PFSK-1 (cell line): Measurements from ENCODE around the gene BAIAP2L1.

Source experiments
- FOXP2 ChIP-seq: optimal IDR thresholded peaks from 2 replicates; pipeline ENCODE3; 2011; ENCODE audit warnings: borderline replicate concordance, control low read depth, inconsistent platforms; ENCODE audit not compliant: insufficient read depth; ENCODE audit errors: extremely low read length, extremely low read depth
- POLR2AphosphoS5 ChIP-seq: IDR thresholded peaks from 2 replicates; pipeline ENCODE4 v1.6.1; 2012; ENCODE audit warnings: low read depth, mild to moderate bottlenecking, control low read depth, low read length, moderate library complexity
- SIN3A ChIP-seq: IDR thresholded peaks from 2 replicates; pipeline ENCODE4 v1.6.1; 2012; ENCODE audit warnings: mild to moderate bottlenecking, low read length, moderate library complexity, borderline replicate concordance; ENCODE audit not compliant: insufficient read depth
- TAF1 ChIP-seq: IDR thresholded peaks from 2 replicates; pipeline ENCODE4 v1.6.1; 2012; ENCODE audit warnings: low read length, control low read depth, borderline replicate concordance; ENCODE audit not compliant: insufficient read depth
- TF ChIP-seq, protein P1 (sequence below), 2 experiments: IDR thresholded peaks; 2 replicates each; pipeline versions ENCODE4 v1.6.1 to v1.8.0; 2011 to 2012; ENCODE audit warnings: low read depth in 2 of 2, low read length in 2 of 2, control low read depth in 1 of 2, inconsistent platforms in 1 of 2, mild to moderate bottlenecking in 1 of 2, moderate library complexity in 1 of 2; ENCODE audit not compliant: insufficient read depth in 1 of 2

BAIAP2L1 gene

DNA sequence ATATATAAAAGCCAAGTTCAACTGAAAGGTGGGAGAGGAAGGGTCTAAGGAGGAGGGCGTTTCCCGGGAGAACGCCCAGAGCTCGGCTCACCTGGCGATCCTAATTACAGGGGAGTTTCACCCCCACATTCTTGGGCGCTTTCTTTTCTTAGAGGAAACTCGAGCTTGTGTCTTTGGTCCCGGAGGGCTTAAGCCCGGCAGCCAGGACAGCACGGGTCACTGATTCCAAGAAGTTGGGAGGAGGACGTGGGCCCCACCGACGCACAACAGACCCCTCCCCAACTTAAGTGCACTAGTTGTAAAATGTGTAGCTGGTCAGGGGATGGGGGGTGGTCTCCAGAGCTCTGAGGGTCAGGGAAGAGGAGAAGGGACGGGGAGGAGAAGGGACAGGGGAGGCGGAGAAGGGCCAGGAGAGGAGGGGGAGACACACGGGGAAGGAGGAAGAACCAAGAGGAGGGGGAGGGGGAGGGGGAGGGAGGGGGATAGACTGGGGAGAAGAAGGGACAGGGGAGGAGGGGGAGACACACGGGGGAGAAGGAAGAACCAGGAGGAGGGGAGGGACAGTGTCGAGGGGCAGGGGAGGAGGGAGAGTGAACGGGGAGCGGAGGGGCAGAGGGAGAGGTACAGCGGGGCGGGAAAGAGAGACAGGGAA, 874 bp downstream of the BAIAP2L1 start:
- TF ChIP-seq TAF1, result no peak
- no peak for TF ChIP-seq POLR2AphosphoS5
- TF ChIP-seq FOXP2, result no peak
- TF ChIP-seq, protein P1, sequence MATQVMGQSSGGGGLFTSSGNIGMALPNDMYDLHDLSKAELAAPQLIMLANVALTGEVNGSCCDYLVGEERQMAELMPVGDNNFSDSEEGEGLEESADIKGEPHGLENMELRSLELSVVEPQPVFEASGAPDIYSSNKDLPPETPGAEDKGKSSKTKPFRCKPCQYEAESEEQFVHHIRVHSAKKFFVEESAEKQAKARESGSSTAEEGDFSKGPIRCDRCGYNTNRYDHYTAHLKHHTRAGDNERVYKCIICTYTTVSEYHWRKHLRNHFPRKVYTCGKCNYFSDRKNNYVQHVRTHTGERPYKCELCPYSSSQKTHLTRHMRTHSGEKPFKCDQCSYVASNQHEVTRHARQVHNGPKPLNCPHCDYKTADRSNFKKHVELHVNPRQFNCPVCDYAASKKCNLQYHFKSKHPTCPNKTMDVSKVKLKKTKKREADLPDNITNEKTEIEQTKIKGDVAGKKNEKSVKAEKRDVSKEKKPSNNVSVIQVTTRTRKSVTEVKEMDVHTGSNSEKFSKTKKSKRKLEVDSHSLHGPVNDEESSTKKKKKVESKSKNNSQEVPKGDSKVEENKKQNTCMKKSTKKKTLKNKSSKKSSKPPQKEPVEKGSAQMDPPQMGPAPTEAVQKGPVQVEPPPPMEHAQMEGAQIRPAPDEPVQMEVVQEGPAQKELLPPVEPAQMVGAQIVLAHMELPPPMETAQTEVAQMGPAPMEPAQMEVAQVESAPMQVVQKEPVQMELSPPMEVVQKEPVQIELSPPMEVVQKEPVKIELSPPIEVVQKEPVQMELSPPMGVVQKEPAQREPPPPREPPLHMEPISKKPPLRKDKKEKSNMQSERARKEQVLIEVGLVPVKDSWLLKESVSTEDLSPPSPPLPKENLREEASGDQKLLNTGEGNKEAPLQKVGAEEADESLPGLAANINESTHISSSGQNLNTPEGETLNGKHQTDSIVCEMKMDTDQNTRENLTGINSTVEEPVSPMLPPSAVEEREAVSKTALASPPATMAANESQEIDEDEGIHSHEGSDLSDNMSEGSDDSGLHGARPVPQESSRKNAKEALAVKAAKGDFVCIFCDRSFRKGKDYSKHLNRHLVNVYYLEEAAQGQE (IDR thresholded peaks at IDR 0.05; ENCODE audit: insufficient read depth in 1 of 2, low read depth in 2 of 2, low read length in 2 of 2), result no peak
- TF ChIP-seq SIN3A, result no peak

DNA sequence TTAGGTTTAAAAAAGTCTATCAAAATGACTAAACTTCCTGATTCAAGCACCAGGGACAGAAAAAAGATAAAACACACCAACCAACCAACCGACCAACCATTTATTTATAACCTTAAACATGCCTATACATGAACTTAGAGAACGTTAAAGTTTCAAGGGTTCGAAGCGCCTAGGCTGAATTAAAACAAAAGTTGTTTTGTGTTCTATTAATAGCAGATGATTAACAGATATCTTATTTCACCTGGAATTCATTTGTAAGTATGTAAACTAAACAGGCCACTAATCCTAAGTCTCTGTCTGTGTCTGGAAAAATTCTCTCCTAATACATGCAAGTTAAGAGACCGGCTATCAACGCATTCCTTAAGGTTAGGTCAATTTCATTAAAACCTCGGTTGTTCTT, 1.4 kb downstream of the BAIAP2L1 start:
- no peak for TF ChIP-seq FOXP2
- TF ChIP-seq, protein P1 (IDR thresholded peaks at IDR 0.05; ENCODE audit: insufficient read depth in 1 of 2, low read depth in 2 of 2, low read length in 2 of 2), result no peak
- no peak for TF ChIP-seq TAF1
- TF ChIP-seq POLR2AphosphoS5, result no peak
- TF ChIP-seq SIN3A, result no peak

DNA sequence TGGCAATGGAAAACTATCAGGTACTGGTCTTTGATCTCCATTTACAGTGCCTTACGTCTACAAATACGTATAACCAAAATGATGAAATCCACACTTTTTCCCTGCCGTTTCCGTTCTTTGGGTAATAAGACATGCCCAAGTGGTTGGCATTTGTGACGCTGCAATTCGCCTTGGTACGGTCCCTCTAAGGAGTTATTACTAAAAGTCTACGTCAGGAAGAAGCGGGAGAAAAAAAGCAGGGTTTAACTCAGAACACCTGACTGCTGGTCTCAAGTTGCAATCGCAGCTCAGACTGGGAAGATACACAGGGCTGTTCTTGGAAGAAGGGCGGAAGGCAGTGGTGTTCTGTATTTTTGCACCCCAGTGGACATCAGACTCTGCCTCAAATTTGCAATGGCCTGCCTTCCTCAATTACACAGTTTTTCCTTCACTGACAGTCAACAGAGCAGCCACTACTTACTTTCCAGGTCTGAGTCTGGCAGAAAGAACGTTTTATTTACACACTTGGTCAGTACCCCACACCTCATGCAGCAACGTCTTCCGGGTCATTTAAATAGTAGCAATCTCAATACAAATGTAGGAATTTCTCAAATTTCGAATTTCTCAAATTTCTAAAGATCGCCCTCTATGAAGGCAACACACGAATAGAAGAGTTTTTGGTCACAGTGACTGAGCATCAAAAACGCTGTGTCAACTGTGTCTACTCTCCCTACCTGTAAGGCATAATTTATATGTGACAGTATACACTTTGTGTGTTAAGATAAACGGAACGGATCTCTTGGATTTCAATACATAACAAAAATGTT, 2.1 kb downstream of the BAIAP2L1 start:
- TF ChIP-seq, protein P1 (IDR thresholded peaks at IDR 0.05; ENCODE audit: insufficient read depth in 1 of 2, low read depth in 2 of 2, low read length in 2 of 2), result no peak
- TF ChIP-seq SIN3A, result no peak
- TF ChIP-seq POLR2AphosphoS5, result no peak
- no peak for TF ChIP-seq TAF1
- TF ChIP-seq FOXP2, result no peak

DNA sequence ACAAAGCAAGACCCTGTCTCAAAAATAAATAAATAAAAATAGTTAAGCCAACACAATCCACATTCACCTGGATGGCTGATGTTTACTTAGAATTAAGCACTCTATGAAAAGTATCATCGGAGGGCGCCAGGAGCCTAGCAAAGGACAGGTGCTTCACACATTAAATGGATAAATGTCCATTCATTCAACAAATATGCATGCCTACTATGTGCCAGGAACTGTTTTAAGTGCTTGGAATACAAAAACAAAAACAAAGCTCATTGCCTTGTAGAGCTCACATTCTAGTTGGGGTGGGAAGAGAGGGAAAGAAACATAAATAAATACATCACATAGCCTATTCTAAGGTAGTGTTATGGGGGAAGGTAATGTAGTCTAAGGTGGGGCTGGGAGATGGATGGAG, 4.1 kb downstream of the BAIAP2L1 start:
- no peak for TF ChIP-seq SIN3A
- TF ChIP-seq TAF1, result no peak
- no peak for TF ChIP-seq FOXP2
- TF ChIP-seq POLR2AphosphoS5, result no peak
- TF ChIP-seq, protein P1 (IDR thresholded peaks at IDR 0.05; ENCODE audit: insufficient read depth in 1 of 2, low read depth in 2 of 2, low read length in 2 of 2), result no peak

DNA sequence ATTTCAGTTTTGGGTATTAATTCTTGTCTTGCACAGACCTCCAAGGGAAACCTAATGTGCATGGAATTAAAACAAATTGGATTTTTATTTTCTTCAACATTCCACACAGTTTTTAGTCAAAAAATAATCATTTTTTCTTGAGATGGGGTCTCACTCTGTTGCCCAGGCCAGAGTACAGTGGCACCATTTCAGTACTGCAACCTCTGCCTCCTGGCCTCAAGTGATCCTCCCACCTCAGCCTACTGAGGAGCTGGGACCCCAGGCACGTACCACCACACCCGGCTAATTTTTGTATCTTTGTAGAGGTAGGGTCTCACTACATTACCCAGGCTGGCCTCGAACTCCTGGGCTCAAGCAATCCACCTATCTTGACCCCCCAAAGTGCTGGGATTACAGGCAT, 4.9 kb downstream of the BAIAP2L1 start:
- TF ChIP-seq FOXP2, result no peak
- no peak for TF ChIP-seq POLR2AphosphoS5
- no peak for TF ChIP-seq SIN3A
